Measurements from ENCODE around the gene WDHD1.
"Not testable (repeated sequence)": the region's sequence is repeated elsewhere in the genome, so short reads cannot be mapped to it uniquely, and the experiment has no call there.

DNA sequence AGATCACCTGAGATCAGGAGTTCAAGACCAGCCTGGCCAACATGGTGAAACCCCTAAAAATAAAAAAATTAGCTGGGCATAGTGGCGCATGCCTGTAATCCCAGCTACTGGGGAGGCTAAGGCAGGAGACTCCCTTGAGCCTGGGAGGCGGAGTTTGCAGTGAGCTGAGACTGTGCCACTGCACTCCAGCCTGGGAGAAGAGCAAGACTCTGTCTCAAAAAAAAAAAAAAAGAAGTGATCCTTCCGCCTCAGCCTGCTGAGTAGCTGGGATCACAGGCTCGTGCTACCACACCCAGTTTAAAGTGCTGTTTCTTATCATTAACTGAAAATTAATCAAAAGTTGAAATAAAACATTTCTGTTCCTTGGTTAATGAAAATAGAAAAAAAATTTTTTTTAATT lies 117.9 kb downstream of the WDHD1 start:
- TF ChIP-seq, protein P1, sequence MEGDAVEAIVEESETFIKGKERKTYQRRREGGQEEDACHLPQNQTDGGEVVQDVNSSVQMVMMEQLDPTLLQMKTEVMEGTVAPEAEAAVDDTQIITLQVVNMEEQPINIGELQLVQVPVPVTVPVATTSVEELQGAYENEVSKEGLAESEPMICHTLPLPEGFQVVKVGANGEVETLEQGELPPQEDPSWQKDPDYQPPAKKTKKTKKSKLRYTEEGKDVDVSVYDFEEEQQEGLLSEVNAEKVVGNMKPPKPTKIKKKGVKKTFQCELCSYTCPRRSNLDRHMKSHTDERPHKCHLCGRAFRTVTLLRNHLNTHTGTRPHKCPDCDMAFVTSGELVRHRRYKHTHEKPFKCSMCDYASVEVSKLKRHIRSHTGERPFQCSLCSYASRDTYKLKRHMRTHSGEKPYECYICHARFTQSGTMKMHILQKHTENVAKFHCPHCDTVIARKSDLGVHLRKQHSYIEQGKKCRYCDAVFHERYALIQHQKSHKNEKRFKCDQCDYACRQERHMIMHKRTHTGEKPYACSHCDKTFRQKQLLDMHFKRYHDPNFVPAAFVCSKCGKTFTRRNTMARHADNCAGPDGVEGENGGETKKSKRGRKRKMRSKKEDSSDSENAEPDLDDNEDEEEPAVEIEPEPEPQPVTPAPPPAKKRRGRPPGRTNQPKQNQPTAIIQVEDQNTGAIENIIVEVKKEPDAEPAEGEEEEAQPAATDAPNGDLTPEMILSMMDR (IDR thresholded peaks at IDR 0.05) = not testable (repeated sequence)
- not testable (repeated sequence) for TF ChIP-seq POLR2A, POLR2AphosphoS5 (IDR thresholded peaks at IDR 0.05)
